ENCODE measurements around the gene KCTD5. TPM values are rescaled to one million over a fixed set of nuclear protein-coding genes. Genes with fewer than 3 reads are reported as not detected.

Gene KCTD5
- polyA plus RNA-seq, 1 donor from 2014 or later, result 42.7 TPM

- no peak overlapping the region for H3K9ac ChIP-seq (ENCODE audit: low read length)
- no peak overlapping the region for H3K4me3 ChIP-seq (ENCODE audit: low read length)
- H3K27me3 ChIP-seq (ENCODE audit: insufficient read depth, low read depth, low read length), result no peaks in the 10 kb centered on the region
- no peaks in the 10 kb centered on the region for H3K9me3 ChIP-seq (ENCODE audit: low read length)
- H3K27ac ChIP-seq (ENCODE audit: low read length), result no peak overlapping the region
- no peaks in the 10 kb centered on the region for H3F3A ChIP-seq (ENCODE audit: insufficient read depth, low read length, poor library complexity, severe bottlenecking)
- H3K79me2 ChIP-seq (replicated peaks; ENCODE audit: insufficient read depth, low read length), result no peaks in the 10 kb centered on the region
- H3K4me2 ChIP-seq (ENCODE audit: low read length), result no peak overlapping the region
- H4K20me1 ChIP-seq (ENCODE audit: insufficient read depth), result no peaks in the 10 kb centered on the region
- TF ChIP-seq TAF1 (IDR thresholded peaks at IDR 0.05; ENCODE audit: low read depth) (no peak), MXI1 (conservative IDR thresholded peaks at IDR 0.05; ENCODE audit: poor library complexity, severe bottlenecking) (no peak), EZH2 (IDR thresholded peaks at IDR 0.05; ENCODE audit: borderline replicate concordance, insufficient read depth, low read length, poor library complexity, severe bottlenecking) (no peak), REST (IDR thresholded peaks at IDR 0.05; ENCODE audit: borderline replicate concordance) (no peak), EP300 (conservative IDR thresholded peaks at IDR 0.05; ENCODE audit: poor library complexity, severe bottlenecking) (no peak)
- H3K36me3 ChIP-seq (ENCODE audit: insufficient read depth, low read length), result no peaks in the 10 kb centered on the region
- no peak overlapping the region for H2AFZ ChIP-seq (ENCODE audit: low read depth, low read length)
- no peaks in the 10 kb centered on the region for H3K9me2 ChIP-seq (ENCODE audit: insufficient read depth, low read length)
Measured at GRCh38 chr16:2707368-2708289, 25.3 kb downstream of the KCTD5 start.

- Histone ChIP-seq H3K36me3 (ENCODE audit: insufficient read depth, low read length) (no peaks in the 10 kb centered on the region), H4K20me1 (ENCODE audit: insufficient read depth) (no peaks in the 10 kb centered on the region), H3K27me3 (ENCODE audit: insufficient read depth, low read depth, low read length) (no peaks in the 10 kb centered on the region), H3K79me2 (replicated peaks; ENCODE audit: insufficient read depth, low read length) (no peaks in the 10 kb centered on the region), H3K9me3 (ENCODE audit: low read length) (no peaks in the 10 kb centered on the region), H3K4me3 (ENCODE audit: low read length) (no peak overlapping the region), H3K9me2 (ENCODE audit: insufficient read depth, low read length) (no peaks in the 10 kb centered on the region), H3K27ac (ENCODE audit: low read length) (no peak overlapping the region), H3K4me2 (ENCODE audit: low read length) (no peak overlapping the region), H3K9ac (ENCODE audit: low read length) (no peak overlapping the region), H2AFZ (ENCODE audit: low read depth, low read length) (no peak overlapping the region), H3F3A (ENCODE audit: insufficient read depth, low read length, poor library complexity, severe bottlenecking) (no peaks in the 10 kb centered on the region)
- TF ChIP-seq TAF1 (IDR thresholded peaks at IDR 0.05; ENCODE audit: low read depth) (no peak), CTCF (IDR thresholded peaks at IDR 0.05; ENCODE audit: poor library complexity, severe bottlenecking) (no peak), SMC3 (conservative IDR thresholded peaks at IDR 0.05; ENCODE audit: poor library complexity) (no peak), RAD21 (conservative IDR thresholded peaks at IDR 0.05) (no peak), REST (IDR thresholded peaks at IDR 0.05; ENCODE audit: borderline replicate concordance) (no peak), POLR2AphosphoS5 (IDR thresholded peaks at IDR 0.05) (no peak), EZH2 (IDR thresholded peaks at IDR 0.05; ENCODE audit: borderline replicate concordance, insufficient read depth, low read length, poor library complexity, severe bottlenecking) (no peak), EP300 (conservative IDR thresholded peaks at IDR 0.05; ENCODE audit: poor library complexity, severe bottlenecking) (no peak), MXI1 (conservative IDR thresholded peaks at IDR 0.05; ENCODE audit: poor library complexity, severe bottlenecking) (no peak)
Measured at GRCh38 chr16:2708290-2708639, 25.9 kb downstream of the KCTD5 start.

All from neural cell (in vitro differentiated cells).